OCI-LY3 (cell line): ENCODE data around the gene PPP1R12B.

Experiments used
- H2AFZ ChIP-seq: fragments of 200-600, 300-600 bp; shearing (Covaris generic); 2 replicates; pipeline ENCODE4 v1.6.0; 2014; ENCODE audit warnings: antibody characterized with exemption, low read depth, low read length
- H3K27ac ChIP-seq: fragments of 200-600, 300-600 bp; sonication (generic); 2 replicates; pipeline ENCODE4 v1.5.1; 2014; ENCODE audit warnings: mild to moderate bottlenecking, low read length, moderate library complexity, mixed read lengths
- H3K27me3 ChIP-seq: fragments of 200-600, 300-600 bp; sonication (generic); 2 replicates; pipeline ENCODE4 v1.6.1; 2014; ENCODE audit warnings: low read depth, low read length, mixed read lengths
- H3K36me3 ChIP-seq: fragments of 200-600, 300-600 bp; sonication (generic); replicated peaks from 2 replicates; pipeline ENCODE3; 2014; ENCODE audit warnings: low read depth, low read length, mixed read lengths
- H3K4me1 ChIP-seq: fragments of 300-600, 200-600 bp; sonication (generic); 2 replicates; pipeline ENCODE4 v1.6.1; 2014; ENCODE audit warnings: low read length, mixed read lengths
- H3K4me2 ChIP-seq: fragments of 200-600, 300-600 bp; sonication (generic); 2 replicates; pipeline ENCODE4 v1.6.1; 2014; ENCODE audit warnings: low read length, mixed read lengths
- H3K4me3 ChIP-seq: fragments of 300-600, 200-600 bp; sonication (generic); 2 replicates; pipeline ENCODE4 v1.5.1; 2014; ENCODE audit warnings: antibody characterized with exemption, mild to moderate bottlenecking, low read length, moderate library complexity
- H3K79me2 ChIP-seq: fragments of 300-600, 200-600 bp; shearing (Covaris generic); 2 replicates; pipeline ENCODE4 v1.6.1; 2014; ENCODE audit warnings: mild to moderate bottlenecking, low read length, mixed read lengths
- H3K9ac ChIP-seq: fragments of 300-600, 200-600 bp; shearing (Covaris generic); 2 replicates; pipeline ENCODE4 v1.6.0; 2014; ENCODE audit warnings: mild to moderate bottlenecking, low read length, moderate library complexity
- H3K9me3 ChIP-seq: fragments of 200-600, 300-600 bp; shearing (Covaris generic); 2 replicates; pipeline ENCODE4 v1.6.1; 2014; ENCODE audit warnings: low read length, mixed read lengths; ENCODE audit not compliant: insufficient read depth
- H4K20me1 ChIP-seq: fragments of 200-600, 300-600 bp; sonication (generic); 2 replicates; pipeline ENCODE4 v1.6.1; 2016; ENCODE audit warnings: low read length, mixed read lengths; ENCODE audit not compliant: insufficient read depth
- EZH2phosphoT487 ChIP-seq: fragments of 200-600 bp; shearing (Covaris generic); IDR thresholded peaks from 2 replicates; pipeline ENCODE4 v1.6.1; 2018; ENCODE audit warnings: antibody characterized with exemption, mixed run types, low read depth
- TF ChIP-seq, protein P1 (sequence below): fragments of 200-600, 300-600 bp; sonication (generic); IDR thresholded peaks from 2 replicates; pipeline ENCODE4 v1.5.1; 2014; ENCODE audit warnings: antibody characterized with exemption, low read length, low read depth

PPP1R12B gene

DNA sequence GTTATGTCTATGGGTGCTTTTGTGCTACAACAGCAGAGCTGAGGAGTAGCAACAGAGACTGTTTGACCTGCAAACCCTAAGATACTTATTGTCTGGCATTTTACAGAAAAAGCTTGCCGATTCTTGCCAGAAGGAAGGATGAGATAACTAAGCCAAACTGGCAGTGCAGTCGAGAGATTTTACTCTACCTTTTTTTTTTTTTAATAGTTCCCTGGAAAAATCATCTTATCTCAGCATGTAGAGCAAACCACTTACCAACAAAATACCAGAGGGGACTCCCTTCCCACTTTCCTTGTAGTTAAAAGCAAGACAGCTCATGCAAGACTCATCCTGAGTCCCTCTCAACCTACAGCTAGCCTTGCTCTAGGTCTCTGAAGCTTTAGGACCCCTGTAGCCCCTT, 228.9 kb downstream of the PPP1R12B start:
- no peak for TF ChIP-seq EZH2phosphoT487
- TF ChIP-seq, protein P1, sequence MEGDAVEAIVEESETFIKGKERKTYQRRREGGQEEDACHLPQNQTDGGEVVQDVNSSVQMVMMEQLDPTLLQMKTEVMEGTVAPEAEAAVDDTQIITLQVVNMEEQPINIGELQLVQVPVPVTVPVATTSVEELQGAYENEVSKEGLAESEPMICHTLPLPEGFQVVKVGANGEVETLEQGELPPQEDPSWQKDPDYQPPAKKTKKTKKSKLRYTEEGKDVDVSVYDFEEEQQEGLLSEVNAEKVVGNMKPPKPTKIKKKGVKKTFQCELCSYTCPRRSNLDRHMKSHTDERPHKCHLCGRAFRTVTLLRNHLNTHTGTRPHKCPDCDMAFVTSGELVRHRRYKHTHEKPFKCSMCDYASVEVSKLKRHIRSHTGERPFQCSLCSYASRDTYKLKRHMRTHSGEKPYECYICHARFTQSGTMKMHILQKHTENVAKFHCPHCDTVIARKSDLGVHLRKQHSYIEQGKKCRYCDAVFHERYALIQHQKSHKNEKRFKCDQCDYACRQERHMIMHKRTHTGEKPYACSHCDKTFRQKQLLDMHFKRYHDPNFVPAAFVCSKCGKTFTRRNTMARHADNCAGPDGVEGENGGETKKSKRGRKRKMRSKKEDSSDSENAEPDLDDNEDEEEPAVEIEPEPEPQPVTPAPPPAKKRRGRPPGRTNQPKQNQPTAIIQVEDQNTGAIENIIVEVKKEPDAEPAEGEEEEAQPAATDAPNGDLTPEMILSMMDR = no peak
- Histone ChIP-seq H3K27me3 (no peaks in the 10 kb centered on the region), H2AFZ (no peak overlapping the region), H3K27ac (no peak overlapping the region), H3K9me3 (no peaks in the 10 kb centered on the region), H3K4me2 (no peak overlapping the region), H3K79me2 (no peaks in the 10 kb centered on the region), H3K4me3 (no peak overlapping the region), H3K4me1 (peaks cover 10% of the 10 kb centered on the region), H3K36me3 (no peaks in the 10 kb centered on the region), H4K20me1 (no peaks in the 10 kb centered on the region), H3K9ac (no peak overlapping the region)

- Histone ChIP-seq H4K20me1 (no peaks in the 10 kb centered on the region), H2AFZ (no peak overlapping the region), H3K27me3 (no peaks in the 10 kb centered on the region), H3K36me3 (no peaks in the 10 kb centered on the region), H3K9me3 (no peaks in the 10 kb centered on the region), H3K27ac (no peak overlapping the region), H3K4me2 (0 out of 2 replicates have a peak overlapping the region, but pooled peaks have one; percentile 8), H3K79me2 (no peaks in the 10 kb centered on the region), H3K4me3 (no peak overlapping the region), H3K9ac (no peak overlapping the region), H3K4me1 (peaks cover 10% of the 10 kb centered on the region)
- TF ChIP-seq, protein P1 = no peak
- TF ChIP-seq EZH2phosphoT487 = no peak
Observed at GRCh38 chr1:202578001-202578504, 229.6 kb downstream of the PPP1R12B start.

DNA sequence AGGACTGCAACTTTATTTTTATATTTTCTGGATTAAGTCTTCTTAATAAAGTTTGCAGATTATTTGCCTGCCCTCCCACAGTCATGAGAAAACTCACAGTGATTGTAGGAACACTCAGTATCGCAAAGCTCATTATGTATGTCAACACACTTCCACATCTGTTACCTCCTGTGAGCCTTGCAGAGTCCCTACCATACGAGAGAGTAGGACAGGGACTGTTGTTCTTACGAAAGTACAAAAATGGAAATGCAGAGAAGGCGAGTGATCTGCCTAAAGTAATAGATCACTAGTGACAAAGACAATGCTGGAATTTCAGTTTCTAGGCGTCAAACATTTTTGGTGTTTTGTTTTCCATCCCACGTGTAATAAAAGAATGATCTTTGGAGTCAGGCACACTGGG, 230.1 kb downstream of the PPP1R12B start:
- no peaks in the 10 kb centered on the region for H3K36me3 ChIP-seq
- 0 out of 2 replicates have a peak overlapping the region, but pooled peaks have one; percentile 8 for H3K4me2 ChIP-seq
- no peak overlapping the region for H3K4me3 ChIP-seq
- no peak overlapping the region for H3K27ac ChIP-seq
- H4K20me1 ChIP-seq = no peaks in the 10 kb centered on the region
- H2AFZ ChIP-seq = no peak overlapping the region
- no peaks in the 10 kb centered on the region for H3K9me3 ChIP-seq
- H3K27me3 ChIP-seq = no peaks in the 10 kb centered on the region
- H3K79me2 ChIP-seq = no peaks in the 10 kb centered on the region
- peaks cover 10% of the 10 kb centered on the region for H3K4me1 ChIP-seq
- no peak for TF ChIP-seq EZH2phosphoT487
- TF ChIP-seq, protein P1 = no peak
- no peak overlapping the region for H3K9ac ChIP-seq

DNA sequence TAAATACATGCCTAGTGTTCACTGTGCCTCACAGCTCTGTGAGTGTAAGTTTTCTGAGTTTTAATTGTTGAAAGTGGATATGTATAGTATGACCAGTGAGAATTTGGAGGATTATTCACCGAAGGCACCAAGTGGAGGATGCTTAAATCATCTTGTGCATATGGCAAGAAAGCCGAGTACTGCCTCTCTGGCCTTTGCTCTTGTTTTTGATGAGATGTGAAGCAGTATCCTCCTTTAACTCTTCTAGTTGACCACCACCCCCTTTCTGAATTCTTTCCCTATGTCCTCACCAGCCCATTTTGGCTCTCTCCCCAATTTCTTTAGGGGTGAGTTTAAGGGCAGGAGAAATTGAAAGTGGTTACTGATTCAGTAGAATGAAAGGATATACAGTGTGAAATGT, 231.3 kb downstream of the PPP1R12B start:
- H3K27me3 ChIP-seq = no peaks in the 10 kb centered on the region
- no peak overlapping the region for H2AFZ ChIP-seq
- no peak overlapping the region for H3K27ac ChIP-seq
- H3K4me3 ChIP-seq = no peak overlapping the region
- TF ChIP-seq EZH2phosphoT487 = no peak
- TF ChIP-seq, protein P1 = no peak
- H3K9ac ChIP-seq = no peak overlapping the region
- H3K4me2 ChIP-seq = no peak overlapping the region
- H3K36me3 ChIP-seq = no peaks in the 10 kb centered on the region
- no peaks in the 10 kb centered on the region for H4K20me1 ChIP-seq
- H3K4me1 ChIP-seq = peaks cover 15% of the 10 kb centered on the region
- no peaks in the 10 kb centered on the region for H3K79me2 ChIP-seq
- no peaks in the 10 kb centered on the region for H3K9me3 ChIP-seq
